Measurements from ENCODE around the gene STX5. TPM values are rescaled to one million over a fixed set of nuclear protein-coding genes. Genes with fewer than 3 reads are reported as not detected.

Gene STX5
- total and polyA plus RNA-seq, 9 of the 15 experiments (the other 6 are each of a cell fraction or from before 2014, with no cell fraction given), result 2.8 to 28.6 (median 23.7) TPM

DNA sequence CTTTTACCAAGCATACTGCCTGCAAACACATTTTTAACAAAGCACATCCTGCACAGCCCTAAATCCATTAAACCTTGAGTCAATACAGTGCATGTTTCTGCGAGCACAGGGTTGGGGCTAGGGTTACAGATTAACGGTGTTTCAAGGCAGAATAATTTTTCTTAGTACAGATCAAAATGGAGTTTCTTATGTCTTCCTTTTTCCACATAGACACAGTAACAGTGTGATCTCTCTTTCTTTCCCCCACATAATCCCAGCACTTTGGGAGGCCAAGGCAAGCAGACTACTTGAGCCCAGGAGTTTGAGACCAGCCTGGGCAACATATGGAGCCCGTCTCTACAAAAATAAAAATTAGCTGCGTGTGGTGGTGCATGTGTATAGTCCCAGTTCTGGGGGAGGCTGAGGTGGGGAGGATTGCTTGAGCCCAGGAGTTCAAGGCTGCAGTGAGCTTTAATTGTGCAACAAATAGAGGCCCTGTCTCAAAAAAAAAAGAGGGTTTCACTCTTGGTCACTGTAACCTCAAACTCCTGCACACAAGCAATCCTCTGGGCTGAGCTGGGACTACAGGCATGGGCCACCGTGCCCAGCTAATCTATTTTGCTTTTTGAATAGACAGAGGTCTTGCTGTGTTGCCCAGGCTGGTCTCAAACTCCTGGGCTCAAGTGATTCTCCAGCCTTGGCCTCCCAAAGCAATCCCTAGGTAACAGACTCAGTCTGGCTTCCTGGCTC, 29.1 kb upstream of the STX5 start (continued):
- TF ChIP-seq, protein P1, sequence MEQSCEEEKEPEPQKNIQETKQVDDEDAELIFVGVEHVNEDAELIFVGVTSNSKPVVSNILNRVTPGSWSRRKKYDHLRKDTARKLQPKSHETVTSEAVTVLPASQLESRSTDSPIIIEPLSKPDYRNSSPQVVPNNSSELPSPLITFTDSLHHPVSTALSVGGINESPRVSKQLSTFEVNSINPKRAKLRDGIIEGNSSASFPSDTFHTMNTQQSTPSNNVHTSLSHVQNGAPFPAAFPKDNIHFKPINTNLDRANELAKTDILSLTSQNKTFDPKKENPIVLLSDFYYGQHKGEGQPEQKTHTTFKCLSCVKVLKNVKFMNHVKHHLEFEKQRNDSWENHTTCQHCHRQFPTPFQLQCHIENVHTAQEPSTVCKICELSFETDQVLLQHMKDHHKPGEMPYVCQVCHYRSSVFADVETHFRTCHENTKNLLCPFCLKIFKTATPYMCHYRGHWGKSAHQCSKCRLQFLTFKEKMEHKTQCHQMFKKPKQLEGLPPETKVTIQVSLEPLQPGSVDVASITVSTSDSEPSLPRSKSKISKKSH (CRISPR knock-in tag; IDR thresholded peaks at IDR 0.05), result no peak
- TF ChIP-seq RFX1 (IDR thresholded peaks at IDR 0.05), result no peak
- no peak for TF ChIP-seq BRCA1 (IDR thresholded peaks at IDR 0.05)
- TF ChIP-seq BRCA1 (CRISPR knock-in tag; IDR thresholded peaks at IDR 0.05), result no peak
- no peak for TF ChIP-seq ARID2 (IDR thresholded peaks at IDR 0.05)
- TF ChIP-seq PCBP1 (IDR thresholded peaks at IDR 0.05; ENCODE audit: low read depth, low read length, poor library complexity, severe bottlenecking), result no peak
- TF ChIP-seq ZC3H4 (CRISPR knock-in tag; IDR thresholded peaks at IDR 0.05; ENCODE audit: borderline replicate concordance), result no peak
- no peak for TF ChIP-seq MECOM (CRISPR knock-in tag; IDR thresholded peaks at IDR 0.05)
- TF ChIP-seq, protein P2, sequence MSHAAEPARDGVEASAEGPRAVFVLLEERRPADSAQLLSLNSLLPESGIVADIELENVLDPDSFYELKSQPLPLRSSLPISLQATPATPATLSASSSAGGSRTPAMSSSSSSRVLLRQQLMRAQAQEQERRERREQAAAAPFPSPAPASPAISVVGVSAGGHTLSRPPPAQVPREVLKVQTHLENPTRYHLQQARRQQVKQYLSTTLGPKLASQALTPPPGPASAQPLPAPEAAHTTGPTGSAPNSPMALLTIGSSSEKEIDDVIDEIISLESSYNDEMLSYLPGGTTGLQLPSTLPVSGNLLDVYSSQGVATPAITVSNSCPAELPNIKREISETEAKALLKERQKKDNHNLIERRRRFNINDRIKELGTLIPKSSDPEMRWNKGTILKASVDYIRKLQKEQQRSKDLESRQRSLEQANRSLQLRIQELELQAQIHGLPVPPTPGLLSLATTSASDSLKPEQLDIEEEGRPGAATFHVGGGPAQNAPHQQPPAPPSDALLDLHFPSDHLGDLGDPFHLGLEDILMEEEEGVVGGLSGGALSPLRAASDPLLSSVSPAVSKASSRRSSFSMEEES (CRISPR knock-in tag; IDR thresholded peaks at IDR 0.05), result peak; percentile 7; the same call in 1 of the 2 replicates
- TF ChIP-seq, protein P3, sequence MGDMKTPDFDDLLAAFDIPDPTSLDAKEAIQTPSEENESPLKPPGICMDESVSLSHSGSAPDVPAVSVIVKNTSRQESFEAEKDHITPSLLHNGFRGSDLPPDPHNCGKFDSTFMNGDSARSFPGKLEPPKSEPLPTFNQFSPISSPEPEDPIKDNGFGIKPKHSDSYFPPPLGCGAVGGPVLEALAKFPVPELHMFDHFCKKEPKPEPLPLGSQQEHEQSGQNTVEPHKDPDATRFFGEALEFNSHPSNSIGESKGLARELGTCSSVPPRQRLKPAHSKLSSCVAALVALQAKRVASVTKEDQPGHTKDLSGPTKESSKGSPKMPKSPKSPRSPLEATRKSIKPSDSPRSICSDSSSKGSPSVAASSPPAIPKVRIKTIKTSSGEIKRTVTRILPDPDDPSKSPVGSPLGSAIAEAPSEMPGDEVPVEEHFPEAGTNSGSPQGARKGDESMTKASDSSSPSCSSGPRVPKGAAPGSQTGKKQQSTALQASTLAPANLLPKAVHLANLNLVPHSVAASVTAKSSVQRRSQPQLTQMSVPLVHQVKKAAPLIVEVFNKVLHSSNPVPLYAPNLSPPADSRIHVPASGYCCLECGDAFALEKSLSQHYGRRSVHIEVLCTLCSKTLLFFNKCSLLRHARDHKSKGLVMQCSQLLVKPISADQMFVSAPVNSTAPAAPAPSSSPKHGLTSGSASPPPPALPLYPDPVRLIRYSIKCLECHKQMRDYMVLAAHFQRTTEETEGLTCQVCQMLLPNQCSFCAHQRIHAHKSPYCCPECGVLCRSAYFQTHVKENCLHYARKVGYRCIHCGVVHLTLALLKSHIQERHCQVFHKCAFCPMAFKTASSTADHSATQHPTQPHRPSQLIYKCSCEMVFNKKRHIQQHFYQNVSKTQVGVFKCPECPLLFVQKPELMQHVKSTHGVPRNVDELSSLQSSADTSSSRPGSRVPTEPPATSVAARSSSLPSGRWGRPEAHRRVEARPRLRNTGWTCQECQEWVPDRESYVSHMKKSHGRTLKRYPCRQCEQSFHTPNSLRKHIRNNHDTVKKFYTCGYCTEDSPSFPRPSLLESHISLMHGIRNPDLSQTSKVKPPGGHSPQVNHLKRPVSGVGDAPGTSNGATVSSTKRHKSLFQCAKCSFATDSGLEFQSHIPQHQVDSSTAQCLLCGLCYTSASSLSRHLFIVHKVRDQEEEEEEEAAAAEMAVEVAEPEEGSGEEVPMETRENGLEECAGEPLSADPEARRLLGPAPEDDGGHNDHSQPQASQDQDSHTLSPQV (IDR thresholded peaks at IDR 0.05), result peak; percentile 95
- TF ChIP-seq SMAD4 (CRISPR knock-in tag; conservative IDR thresholded peaks at IDR 0.05), result peak; percentile 23
- no peak for TF ChIP-seq PTBP1 (IDR thresholded peaks at IDR 0.05; ENCODE audit: low read depth, low read length)
- TF ChIP-seq POLR2H (tag; IDR thresholded peaks at IDR 0.05; ENCODE audit: low read depth), result no peak
- TF ChIP-seq ZNF146 (CRISPR knock-in tag; IDR thresholded peaks at IDR 0.05; ENCODE audit: unreplicated experiment), result no peak
- no peak for TF ChIP-seq PHB2 (IDR thresholded peaks at IDR 0.05; ENCODE audit: low read depth)
- TF ChIP-seq ZNF354B (CRISPR knock-in tag; IDR thresholded peaks at IDR 0.05), result no peak
- no peak for TF ChIP-seq POLR2A (conservative IDR thresholded peaks at IDR 0.05)
- no peak for TF ChIP-seq RBM25 (IDR thresholded peaks at IDR 0.05; ENCODE audit: low read depth, low read length, severe bottlenecking)
- TF ChIP-seq FOXK2 (conservative IDR thresholded peaks at IDR 0.05 in 1 of 2, IDR thresholded peaks at IDR 0.05 in 1 of 2; ENCODE audit: low read depth in 2 of 2), result no peak
- TF ChIP-seq PHB (CRISPR knock-in tag; IDR thresholded peaks at IDR 0.05), result no peak
- TF ChIP-seq CEBPB (tag; IDR thresholded peaks at IDR 0.05), result peak; percentile 47; the same call in 1 of the 2 replicates
- TF ChIP-seq PHF21A (IDR thresholded peaks at IDR 0.05; ENCODE audit: borderline replicate concordance, low read depth), result no peak

Measured in K562 (cell line).